ENCODE data around the gene ZNF607. TPM values are rescaled to one million over a fixed set of nuclear protein-coding genes. Genes with fewer than 3 reads are reported as not detected.
A peak's percentile ranks its signal among the peaks of the same experiment; 100 is the strongest.

Gene ZNF607
- total and polyA plus RNA-seq, 4 donors: 1.4 to 13.7 (median 3.4) TPM

DNA sequence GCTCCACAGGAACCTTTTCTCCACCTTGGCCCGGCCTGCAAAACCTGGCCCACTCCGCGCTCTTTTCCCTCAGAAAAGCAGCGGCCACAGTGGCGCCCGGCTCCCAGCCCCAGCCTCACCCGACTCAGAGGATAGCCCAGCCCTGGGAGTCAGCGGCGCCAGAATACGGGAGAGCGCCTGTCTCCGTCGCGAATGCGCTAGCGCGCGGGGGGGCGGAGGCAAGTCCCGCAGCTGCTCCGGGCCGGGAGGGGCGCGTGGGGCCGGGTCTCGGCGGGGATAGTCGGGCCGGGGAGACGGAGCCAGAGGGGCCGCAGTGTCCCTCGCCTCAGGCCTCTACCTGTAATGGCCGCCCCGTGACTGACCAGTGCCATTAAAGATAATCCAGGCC lies 64.3 kb downstream of the ZNF607 start, which contains the start of gene ZFP30:
Gene ZFP30 (minus strand): TSS at position 165 of the 388 bp plus-strand sequence. CDS start 7,643 bp downstream, outside the sequence.
- no peaks in the 10 kb centered on the region for H3K27me3 ChIP-seq (ENCODE audit: control insufficient read depth in 3 of 3, insufficient read depth in 3 of 3, low read length in 2 of 3)
- WGBS, 2 donors: 1% methylated on average over 27 to 34 of the region's 34 CpGs
- H3K9me3 ChIP-seq (ENCODE audit: control insufficient read depth in 4 of 4, insufficient read depth in 3 of 4, low read length in 3 of 4): peaks cover 0 to 2% (median 0%) of the 10 kb centered on the region in 4 donors
- H3K27ac ChIP-seq (ENCODE audit: low read depth in 1 of 2, low read length in 1 of 2): peak within 1 kb of the TSS; percentile 89 to 93
- H3K4me3 ChIP-seq: peak within 1 kb of the TSS; percentile 60
- ATAC-seq (ENCODE audit: insufficient read depth, low FRiP score) (peak; percentile 85), DNase-seq (peak; percentile 92 to 96 (median 95))
- peak within 1 kb of the TSS; percentile 69 to 89 for H3K9ac ChIP-seq (ENCODE audit: insufficient read depth in 1 of 2, low read length in 2 of 2)
- no peaks in the 10 kb centered on the region for H3K36me3 ChIP-seq (ENCODE audit: control insufficient read depth in 4 of 4, insufficient read depth in 4 of 4, low read length in 4 of 4)
- TF ChIP-seq, protein P1, sequence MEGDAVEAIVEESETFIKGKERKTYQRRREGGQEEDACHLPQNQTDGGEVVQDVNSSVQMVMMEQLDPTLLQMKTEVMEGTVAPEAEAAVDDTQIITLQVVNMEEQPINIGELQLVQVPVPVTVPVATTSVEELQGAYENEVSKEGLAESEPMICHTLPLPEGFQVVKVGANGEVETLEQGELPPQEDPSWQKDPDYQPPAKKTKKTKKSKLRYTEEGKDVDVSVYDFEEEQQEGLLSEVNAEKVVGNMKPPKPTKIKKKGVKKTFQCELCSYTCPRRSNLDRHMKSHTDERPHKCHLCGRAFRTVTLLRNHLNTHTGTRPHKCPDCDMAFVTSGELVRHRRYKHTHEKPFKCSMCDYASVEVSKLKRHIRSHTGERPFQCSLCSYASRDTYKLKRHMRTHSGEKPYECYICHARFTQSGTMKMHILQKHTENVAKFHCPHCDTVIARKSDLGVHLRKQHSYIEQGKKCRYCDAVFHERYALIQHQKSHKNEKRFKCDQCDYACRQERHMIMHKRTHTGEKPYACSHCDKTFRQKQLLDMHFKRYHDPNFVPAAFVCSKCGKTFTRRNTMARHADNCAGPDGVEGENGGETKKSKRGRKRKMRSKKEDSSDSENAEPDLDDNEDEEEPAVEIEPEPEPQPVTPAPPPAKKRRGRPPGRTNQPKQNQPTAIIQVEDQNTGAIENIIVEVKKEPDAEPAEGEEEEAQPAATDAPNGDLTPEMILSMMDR (IDR thresholded peaks at IDR 0.05; ENCODE audit: control extremely low read depth, extremely low read depth): no peak
- peaks cover 0 to 20% (median 3%) of the 10 kb centered on the region in 5 donors for H3K4me1 ChIP-seq (ENCODE audit: control insufficient read depth in 5 of 5, insufficient read depth in 5 of 5, low read length in 5 of 5)

DNA sequence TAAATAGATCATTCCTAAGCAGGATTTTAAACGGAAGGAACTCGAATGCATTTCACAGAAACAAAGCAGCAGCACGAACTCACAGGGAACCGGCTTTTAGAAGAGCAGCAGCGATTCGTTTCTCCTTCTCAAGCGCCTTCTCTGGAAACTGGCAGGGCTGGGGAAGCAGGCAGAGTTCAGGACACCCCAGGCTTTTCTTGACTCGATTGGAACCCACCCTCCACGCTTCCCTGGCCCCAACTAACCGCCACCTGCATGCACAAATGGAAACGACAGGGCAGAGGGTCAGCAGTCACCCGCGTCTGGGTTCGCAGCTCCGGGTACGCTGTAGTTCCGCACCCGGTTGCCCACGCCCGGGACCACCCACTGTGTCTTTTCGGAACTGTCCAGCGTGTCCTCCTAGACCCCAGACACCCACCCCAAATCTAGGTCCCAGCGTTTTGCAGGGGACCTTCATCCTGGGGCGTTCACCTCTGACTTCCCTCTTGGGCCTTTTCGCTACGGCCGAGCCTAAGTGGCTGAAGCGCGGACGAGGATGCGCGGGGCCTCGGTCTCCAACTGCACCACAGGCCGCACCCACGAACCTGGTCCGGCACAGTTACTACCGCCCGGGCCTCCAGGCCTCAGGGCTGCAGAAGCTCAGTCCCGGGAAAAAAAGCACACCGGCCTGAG lies 64.8 kb downstream of the ZNF607 start:
- peak overlapping the region; percentile 89 to 93 for H3K27ac ChIP-seq (ENCODE audit: low read depth in 1 of 2, low read length in 1 of 2)

DNA sequence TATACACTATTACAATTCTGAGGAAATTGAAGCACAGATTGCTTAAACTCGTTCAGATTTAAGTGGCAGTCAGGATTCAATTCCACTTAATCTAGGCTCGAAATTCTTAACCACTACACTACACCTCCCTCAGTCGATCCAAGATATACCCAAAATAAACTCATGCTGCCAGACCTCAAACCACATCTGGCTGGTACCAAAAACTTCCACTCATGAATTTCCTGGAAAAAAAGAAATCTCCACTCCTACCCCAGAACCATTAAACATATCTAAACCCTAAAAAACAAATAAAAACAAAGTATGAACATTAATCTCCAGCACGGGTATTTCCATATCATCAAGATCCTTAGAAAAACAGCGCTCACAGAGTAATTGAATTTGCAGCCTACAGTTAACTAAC lies 65.4 kb downstream of the ZNF607 start:
- Histone ChIP-seq H3K4me1 (ENCODE audit: control insufficient read depth in 5 of 5, insufficient read depth in 5 of 5, low read length in 5 of 5) (peaks cover 0 to 20% (median 3%) of the 10 kb centered on the region in 5 donors), H3K9me3 (ENCODE audit: control insufficient read depth in 4 of 4, insufficient read depth in 3 of 4, low read length in 3 of 4) (peaks cover 0 to 8% (median 0%) of the 10 kb centered on the region in 4 donors), H3K27ac (ENCODE audit: low read depth in 1 of 2, low read length in 1 of 2) (peak overlapping the region in 1 of 2 donors; percentile 93), H3K36me3 (ENCODE audit: control insufficient read depth in 4 of 4, insufficient read depth in 4 of 4, low read length in 4 of 4) (peaks cover 0 to 5% (median 2%) of the 10 kb centered on the region in 4 donors), H3K27me3 (ENCODE audit: control insufficient read depth in 3 of 3, insufficient read depth in 3 of 3, low read length in 2 of 3) (no peaks in the 10 kb centered on the region), H3K9ac (ENCODE audit: insufficient read depth in 1 of 2, low read length in 2 of 2) (peak overlapping the region; percentile 11 to 48), H3K4me3 (peak overlapping the region; percentile 60)
- TF ChIP-seq, protein P1 (IDR thresholded peaks at IDR 0.05; ENCODE audit: control extremely low read depth, extremely low read depth): no peak
- ATAC-seq (ENCODE audit: insufficient read depth, low FRiP score) (no peak), DNase-seq (peak in 1 of 3 donors; percentile 33)
- WGBS, 2 donors: 4 to 5% methylated on average over 5 of the region's 5 CpGs

More for the DNA sequence above, 64.8 kb downstream of the ZNF607 start:
- Histone ChIP-seq H3K4me3 (peak overlapping the region; percentile 60), H3K9ac (ENCODE audit: insufficient read depth in 1 of 2, low read length in 2 of 2) (peak overlapping the region; percentile 48 to 69), H3K36me3 (ENCODE audit: control insufficient read depth in 4 of 4, insufficient read depth in 4 of 4, low read length in 4 of 4) (no peaks in the 10 kb centered on the region), H3K9me3 (ENCODE audit: control insufficient read depth in 4 of 4, insufficient read depth in 3 of 4, low read length in 3 of 4) (peaks cover 0 to 5% (median 0%) of the 10 kb centered on the region in 4 donors), H3K4me1 (ENCODE audit: control insufficient read depth in 5 of 5, insufficient read depth in 5 of 5, low read length in 5 of 5) (peaks cover 0 to 20% (median 3%) of the 10 kb centered on the region in 5 donors), H3K27me3 (ENCODE audit: control insufficient read depth in 3 of 3, insufficient read depth in 3 of 3, low read length in 2 of 3) (no peaks in the 10 kb centered on the region)
- ATAC-seq (ENCODE audit: insufficient read depth, low FRiP score): peak; percentile 54
- 0% methylated on average over 40 of the region's 40 CpGs for WGBS, 2 donors
- TF ChIP-seq, protein P1 (IDR thresholded peaks at IDR 0.05; ENCODE audit: control extremely low read depth, extremely low read depth): no peak
- DNase-seq: peak; percentile 51 to 72 (median 65)

Small RNA genes lying within 50 kb of the gene (small RNA-seq; reads per million reads assigned to genes)
- not detected for gene SELENOKP1 (ENCODE audit: low replicate concordance)

Other genes starting within 250 kb of the ZNF607 start
- gene ZNF793, start 212.8 kb downstream of the ZNF607 start, total RNA-seq: 10 to 100 TPM in 1 of 2 donors, 1 to 10 TPM in 1; 5.3 to 15.8 TPM
- 1 to 10 TPM; 1.1 to 1.3 TPM for gene ZNF793, start 212.8 kb downstream of the ZNF607 start, polyA plus RNA-seq
- gene ZNF571, start 125.0 kb downstream of the ZNF607 start, total RNA-seq: 10 to 100 TPM in 1 of 2 donors, 1 to 10 TPM in 1; 3.1 to 12.6 TPM
- gene ZNF571, start 125.0 kb downstream of the ZNF607 start, polyA plus RNA-seq: 1 to 10 TPM; 1.3 to 3.3 TPM
- 1 to 10 TPM; 2.3 to 5.7 TPM for gene ZNF540, start 124.9 kb downstream of the ZNF607 start, total RNA-seq
- 1 to 10 TPM; 1.2 to 3.6 TPM for gene ZNF540, start 124.9 kb downstream of the ZNF607 start, polyA plus RNA-seq
- gene ZFP30, start 64.3 kb downstream of the ZNF607 start, total RNA-seq: 10 to 100 TPM in 1 of 2 donors, 1 to 10 TPM in 1; 8.6 to 20.7 TPM
- gene ZFP30, start 64.3 kb downstream of the ZNF607 start, polyA plus RNA-seq: 1 to 10 TPM; 2.0 to 4.8 TPM
- 10 to 100 TPM in 1 of 2 donors, 1 to 10 TPM in 1; 9.1 to 25.0 TPM for gene ZNF573, start 59.8 kb upstream of the ZNF607 start, total RNA-seq
- 1 to 10 TPM; 1.1 to 1.4 TPM for gene ZNF573, start 59.8 kb upstream of the ZNF607 start, polyA plus RNA-seq
- gene WDR87, start 186.8 kb upstream of the ZNF607 start, total RNA-seq: not detected
- not detected for gene WDR87, start 186.8 kb upstream of the ZNF607 start, polyA plus RNA-seq
- gene SIPA1L3, start 187.4 kb upstream of the ZNF607 start, total RNA-seq: 10 to 100 TPM; 44.8 to 50.5 TPM
- 10 to 100 TPM in 1 of 2 donors, 1 to 10 TPM in 1; 9.6 to 10.4 TPM for gene SIPA1L3, start 187.4 kb upstream of the ZNF607 start, polyA plus RNA-seq

Data from lung (tissue), 13 donors.